IMR-90 (cell line): ENCODE data around the gene SLC4A2. TPM values are rescaled to one million over a fixed set of nuclear protein-coding genes. Genes with fewer than 3 reads are reported as not detected.
A peak's percentile ranks its signal among the peaks of the same experiment; 100 is the strongest.

Source experiments
- ATAC-seq: fragments of 200-7000 bp; cut with Tn5 transposase; 2 replicates; pipeline ENCODE4 v1.9.1; 2020; ENCODE audit warnings: low read depth, mild to moderate bottlenecking, moderate library complexity
- BruUV-seq: library from RNA; stranded (reverse); fragments of 400-500 nt; replicated peaks from 2 replicates; lab custom pipeline; 2021; lab: Mats Ljungman, UMichigan
- CTCF ChIA-PET: fragments of 300-600 bp; formaldehyde crosslinking; extraction: SDS; loops from one replicate; lab custom pipeline; 2021; ENCODE audit warnings: antibody characterized with exemption; lab: Yijun Ruan, JAX
- POLR2A ChIA-PET: fragments of 300-600 bp; sonication (Branson Sonifier 250); formaldehyde crosslinking; loops from one replicate; lab custom pipeline; 2022; ENCODE audit warnings: antibody characterized with exemption; ENCODE audit not compliant: unreplicated experiment; lab: Charles Lee
- DNase-seq: peaks from one replicate; pipeline ENCODE4 v3.0.0; 2013
- H2AFZ ChIP-seq: replicated peaks from 2 replicates; pipeline ENCODE3; 2013; ENCODE audit warnings: low read length, mild to moderate bottlenecking; ENCODE audit not compliant: poor library complexity
- H2AK5ac ChIP-seq: 2 replicates; pipeline ENCODE4 v1.6.1; 2013; ENCODE audit warnings: low read depth, low read length, inconsistent platforms
- H2AK9ac ChIP-seq: replicated peaks from 2 replicates; pipeline ENCODE3; 2013; ENCODE audit warnings: mild to moderate bottlenecking, low read depth, low read length, moderate library complexity; ENCODE audit not compliant: poor library complexity
- H2BK120ac ChIP-seq: 2 replicates; pipeline ENCODE4 v1.6.1; 2013; ENCODE audit warnings: low read depth, low read length, inconsistent platforms
- H2BK15ac ChIP-seq: 3 replicates; pipeline ENCODE4 v1.6.1; 2013; ENCODE audit warnings: low read depth, low read length, inconsistent platforms
- H2BK20ac ChIP-seq: 2 replicates; pipeline ENCODE4 v1.6.1; 2013; ENCODE audit warnings: low read depth, mild to moderate bottlenecking, inconsistent platforms, low read length, moderate library complexity
- H2BK5ac ChIP-seq: 2 replicates; pipeline ENCODE4 v1.6.1; 2013; ENCODE audit warnings: mild to moderate bottlenecking, low read depth, low read length, inconsistent platforms; ENCODE audit not compliant: poor library complexity, severe bottlenecking
- H3K14ac ChIP-seq: replicated peaks from 2 replicates; pipeline ENCODE4 v1.6.1; 2013; ENCODE audit warnings: low read depth, low read length, inconsistent platforms
- H3K18ac ChIP-seq: 2 replicates; pipeline ENCODE4 v1.6.1; 2013; ENCODE audit warnings: low read depth, low read length, control low read depth
- H3K23ac ChIP-seq: 2 replicates; pipeline ENCODE4 v1.6.1; 2013; ENCODE audit warnings: low read depth, low read length, inconsistent platforms
- H3K27ac ChIP-seq: 2 replicates; pipeline ENCODE4 v1.5.1; 2013; ENCODE audit warnings: mild to moderate bottlenecking, control low read depth, low read length; ENCODE audit not compliant: insufficient read depth
- H3K27me3 ChIP-seq: 2 replicates; pipeline ENCODE4 v1.6.1; 2013; ENCODE audit warnings: low read length; ENCODE audit not compliant: control insufficient read depth, insufficient read depth
- H3K36me3 ChIP-seq: 2 replicates; pipeline ENCODE4 v1.6.1; 2013; ENCODE audit warnings: low read length, mixed read lengths; ENCODE audit not compliant: control insufficient read depth, insufficient read depth
- H3K4ac ChIP-seq: 2 replicates; pipeline ENCODE4 v1.6.1; 2013; ENCODE audit warnings: low read depth, low read length, inconsistent platforms
- H3K4me1 ChIP-seq: 2 replicates; pipeline ENCODE4 v1.6.1; 2013; ENCODE audit warnings: low read length, mixed read lengths; ENCODE audit not compliant: control insufficient read depth, insufficient read depth
- H3K4me2 ChIP-seq: 2 replicates; pipeline ENCODE4 v1.6.1; 2013; ENCODE audit warnings: low read depth, mild to moderate bottlenecking, control low read depth, low read length, moderate library complexity
- H3K4me3 ChIP-seq: 2 replicates; pipeline ENCODE4 v1.5.1; 2013; ENCODE audit warnings: low read depth, mild to moderate bottlenecking, control low read depth, low read length, moderate library complexity; ENCODE audit not compliant: insufficient read depth
- H3K56ac ChIP-seq: 2 replicates; pipeline ENCODE4 v1.6.1; 2013; ENCODE audit warnings: low read length, inconsistent platforms; ENCODE audit not compliant: insufficient read depth; ENCODE audit errors: extremely low read depth
- H3K79me1 ChIP-seq, 2 experiments: 2 replicates each; pipeline ENCODE4 v1.6.1; 2013; ENCODE audit warnings: low read length in 2 of 2, inconsistent platforms in 1 of 2, low read depth in 1 of 2
- H3K9ac ChIP-seq: 2 replicates; pipeline ENCODE4 v1.6.1; 2013; ENCODE audit warnings: low read depth, low read length, control low read depth
- H3K9me1 ChIP-seq: 2 replicates; pipeline ENCODE4 v1.6.1; 2013; ENCODE audit warnings: low read length, inconsistent platforms; ENCODE audit not compliant: insufficient read depth
- H3K9me3 ChIP-seq: 2 replicates; pipeline ENCODE4 v1.6.1; 2013; ENCODE audit warnings: low read length; ENCODE audit not compliant: control insufficient read depth, insufficient read depth
- H4K20me1 ChIP-seq: 2 replicates; pipeline ENCODE4 v1.6.1; 2013; ENCODE audit warnings: low read length, inconsistent platforms; ENCODE audit not compliant: insufficient read depth
- H4K5ac ChIP-seq: 2 replicates; pipeline ENCODE4 v1.6.1; 2013; ENCODE audit warnings: mild to moderate bottlenecking, low read depth, low read length, control low read depth
- H4K8ac ChIP-seq, 2 experiments: 2 replicates each; pipeline ENCODE4 v1.6.1; 2013; ENCODE audit warnings: low read depth in 2 of 2, low read length in 2 of 2, control low read depth in 1 of 2, inconsistent platforms in 1 of 2
- H4K91ac ChIP-seq: 2 replicates; pipeline ENCODE4 v1.6.1; 2013; ENCODE audit warnings: low read depth, low read length, inconsistent platforms; ENCODE audit not compliant: insufficient read depth
- ELK1 ChIP-seq: fragments of 150-350 bp; IDR thresholded peaks from 2 replicates; pipeline ENCODE4 v1.6.1; 2016; ENCODE audit warnings: low read depth, mild to moderate bottlenecking, low read length, moderate library complexity, borderline replicate concordance
- MXI1 ChIP-seq: IDR thresholded peaks from 2 replicates; pipeline ENCODE4 v1.6.1; 2012; ENCODE audit warnings: low read depth, mild to moderate bottlenecking, low read length, moderate library complexity, borderline replicate concordance
- NFE2L2 ChIP-seq: fragments of 150-350 bp; IDR thresholded peaks from 2 replicates; pipeline ENCODE4 v1.6.1; 2016; ENCODE audit warnings: low read depth, mild to moderate bottlenecking, low read length
- POLR2A ChIP-seq: IDR thresholded peaks from 2 replicates; pipeline ENCODE4 v1.6.1; 2012; ENCODE audit warnings: mild to moderate bottlenecking, low read depth, low read length
- SMC3 ChIP-seq: fragments of 150-350 bp; IDR thresholded peaks from 2 replicates; pipeline ENCODE4 v1.6.1; 2016; ENCODE audit warnings: low read depth, mild to moderate bottlenecking, antibody characterized with exemption, low read length, moderate library complexity
- WGBS, 2 experiments: methylation state at CpG; one replicate each; pipeline versions ENCODE4 v1.1.5 to v1.1.7; 2013; ENCODE audit warnings: missing lambda C conversion rate in 2 of 2; ENCODE audit not compliant: insufficient read length in 1 of 2; ENCODE audit errors: extremely low coverage in 2 of 2; 5-methylcytosine and 5-hydroxymethylcytosine counted together
- dilution Hi-C: fragments of 300-500 bp; cut with HindIII; formaldehyde crosslinking; loops from one replicate; pipeline ENCODE4 v1.14.3; 2018; ENCODE audit warnings: low sequenced_read_pairs; ENCODE audit not compliant: unreplicated experiment
- in situ Hi-C: fragments of 300-500 bp; cut with MboI; formaldehyde crosslinking; loops from 3 replicates; pipeline ENCODE4 v1.14.3; 2019; ENCODE audit warnings: low sequenced_read_pairs, inconsistent platforms, mixed read lengths
- intact Hi-C: fragments of 100-400 bp; cut with micrococcal nuclease; formaldehyde crosslinking; loops from 2 replicates; pipeline ENCODE4 v1.10.0; 2022
- polyA plus RNA-seq, 3 experiments: library from polyadenylated mRNA; depleted of rRNA; stranded (reverse); fragments of >200 nt; gene quantifications; 2 replicates each; pipeline ENCODE4 v1.2.3, GENCODE V29; 2012; ENCODE audit warnings: low replicate concordance in 1 of 3
- total RNA-seq: library from RNA; depleted of rRNA; stranded (reverse); fragments of >200 nt; gene quantifications from 2 replicates; pipeline ENCODE4 v1.2.3, GENCODE V29; 2012

Gene SLC4A2
- total and polyA plus RNA-seq, 2 of the 4 experiments (the other 2 are of a cell fraction) = 29.6 to 91.0 TPM

- in situ Hi-C loops (no loop called here), dilution Hi-C loops (no loop called here), intact Hi-C loops (loop anchor here (5.0 kb wide), 1 partner anchor 102 kb away; no protein-coding TSS in a partner anchor)
- no peak overlapping the region; the same call in 1 of the 2 replicates for H3K14ac ChIP-seq
- no peak overlapping the region for H3K18ac ChIP-seq
- H2AK5ac ChIP-seq = no peak overlapping the region
- 29% methylated on average over 14 of the region's 18 CpGs; no CpG with 5 or more reads in 1 of the 2 experiments for WGBS, 2 experiments
- H3K9ac ChIP-seq = 0 out of 2 replicates have a peak overlapping the region, but pooled peaks have one; percentile 12
- TF ChIP-seq SMC3 (no peak), ELK1 (no peak), MXI1 (no peak), NFE2L2 (no peak), POLR2A (no peak)
- no peak overlapping the region for H2BK20ac ChIP-seq
- no peaks in the 10 kb centered on the region for H4K20me1 ChIP-seq
- 0 out of 3 replicates have a peak overlapping the region, but pooled peaks have one; percentile 15 for H2BK15ac ChIP-seq
- H3K27ac ChIP-seq = no peak overlapping the region
- ATAC-seq = peak; percentile 50
- no peaks in the 10 kb centered on the region for H3K79me1 ChIP-seq
- no peak overlapping the region for H3K4me2 ChIP-seq
- H4K8ac ChIP-seq = no peak overlapping the region
- no peak overlapping the region; the same call in 1 of the 2 replicates for H4K5ac ChIP-seq
- H4K91ac ChIP-seq = no peak overlapping the region
- no peak overlapping the region for H2BK120ac ChIP-seq
- peaks cover 17% of the 10 kb centered on the region for H3K27me3 ChIP-seq
- POLR2A ChIA-PET = no interaction called here
- H2BK5ac ChIP-seq = no peak overlapping the region
- DNase-seq = peak; percentile 23
- H3K56ac ChIP-seq = no peak overlapping the region
- H3K4ac ChIP-seq = no peak overlapping the region
- peak overlapping the region; percentile 37 for H2AK9ac ChIP-seq
- H3K4me3 ChIP-seq = no peak overlapping the region
- 0 out of 2 replicates have a peak overlapping the region, but pooled peaks have one; percentile 33 for H3K23ac ChIP-seq
- BruUV-seq = no TSS peak
- no peaks in the 10 kb centered on the region for H3K9me3 ChIP-seq
- CTCF ChIA-PET = interaction anchor here (1.1 kb wide), 1 partner anchor 18 kb away, joined by 3 read pairs; the partner anchor contains the start of gene ABCB8
- H3K9me1 ChIP-seq = no peaks in the 10 kb centered on the region
- no peaks in the 10 kb centered on the region for H3K36me3 ChIP-seq
- peak overlapping the region; percentile 57 for H2AFZ ChIP-seq
- peaks cover 9% of the 10 kb centered on the region; the same call in 1 of the 2 replicates for H3K4me1 ChIP-seq
Measured at GRCh38 chr7:151010307-151011096, 48.9 kb upstream of the SLC4A2 start.
